ACHN (cell line): ENCODE results near the gene ZNF680.

Experiments used
- DNase-seq: peaks from one replicate; pipeline ENCODE4 v3.0.0-alpha.2; 2015
- in situ Hi-C: cut with HindIII; loops from 2 replicates; pipeline ENCODE4 v1.10.0; 2017; ENCODE audit warnings: low sequenced_read_pairs, low pct_ligation_motif_present, low pct_unique_long_range_greater_than_20kb

Gene ZNF680

DNA sequence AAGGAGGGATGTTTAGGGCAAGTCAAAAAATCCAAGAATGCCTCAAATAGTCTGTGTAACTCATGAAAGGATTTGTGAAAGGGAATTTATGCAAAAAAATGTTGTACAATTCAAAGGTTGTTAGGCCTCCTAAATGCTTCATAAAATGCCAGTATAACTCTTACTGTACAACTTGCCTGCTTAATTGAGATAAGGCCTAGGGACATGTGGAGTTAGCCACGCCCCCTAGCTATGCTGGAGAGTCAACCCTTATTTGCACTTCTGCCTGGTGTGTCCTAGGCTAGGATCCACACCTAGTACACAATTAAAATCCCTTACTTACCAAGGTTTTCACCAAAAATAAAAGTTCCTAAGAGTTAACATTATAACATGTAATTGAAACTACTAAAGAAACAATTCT lies 77.2 kb downstream of the ZNF680 start:
- in situ Hi-C loops, result no loop called here
- no peak for DNase-seq
